Activated CD4-positive, alpha-beta T cell treated with anti-CD3 and anti-CD28 coated beads for 48 hours (primary cell): ENCODE data around the gene COLGALT1.
"Not testable (repeated sequence)": the region's sequence is repeated elsewhere in the genome, so short reads cannot be mapped to it uniquely, and the experiment has no call there.

Source experiments
- DNase-seq: peaks from one replicate; pipeline ENCODE4 v3.0.0-alpha.2; 2020

Gene COLGALT1

GRCh38 chr19:17562561-17562960 is 7.1 kb downstream of the COLGALT1 start:
- no peak for DNase-seq

- DNase-seq = no peak
Measured at GRCh38 chr19:17564781-17565180, 9.3 kb downstream of the COLGALT1 start.

GRCh38 chr19:17565611-17566010 is 10.2 kb downstream of the COLGALT1 start:
- no peak for DNase-seq

- DNase-seq = no peak
Measured at GRCh38 chr19:17567940-17568339, 12.5 kb downstream of the COLGALT1 start.

- DNase-seq = not testable (repeated sequence)
Measured at GRCh38 chr19:17570291-17570690, 14.8 kb downstream of the COLGALT1 start.

GRCh38 chr19:17570791-17571190 is 15.3 kb downstream of the COLGALT1 start:
- DNase-seq = no peak

GRCh38 chr19:17572638-17573037 is 17.2 kb downstream of the COLGALT1 start:
- no peak for DNase-seq

- DNase-seq = peak; percentile 41
Measured at GRCh38 chr19:17575871-17576757, 20.7 kb downstream of the COLGALT1 start.

- DNase-seq = peak; percentile 79
Measured at GRCh38 chr19:17576758-17577456, 21.5 kb downstream of the COLGALT1 start.

- DNase-seq = no peak
Measured at GRCh38 chr19:17577457-17578097, 22.1 kb downstream of the COLGALT1 start.

GRCh38 chr19:17579661-17580244 is 24.3 kb downstream of the COLGALT1 start:
- peak; percentile 53 for DNase-seq

GRCh38 chr19:17580470-17581144 is 25.2 kb downstream of the COLGALT1 start:
- no peak for DNase-seq

GRCh38 chr19:17581211-17581874 is 25.9 kb downstream of the COLGALT1 start:
- no peak for DNase-seq

- DNase-seq = no peak
Measured at GRCh38 chr19:17582613-17583012, 27.2 kb downstream of the COLGALT1 start.

- no peak for DNase-seq
Measured at GRCh38 chr19:17584132-17584531, 28.7 kb downstream of the COLGALT1 start.

GRCh38 chr19:17585395-17585794 is 29.9 kb downstream of the COLGALT1 start:
- not testable (repeated sequence) for DNase-seq

- no peak for DNase-seq
Measured at GRCh38 chr19:17590866-17591265, 35.4 kb downstream of the COLGALT1 start.

GRCh38 chr19:17594296-17594695 is 38.8 kb downstream of the COLGALT1 start:
- not testable (repeated sequence) for DNase-seq

GRCh38 chr19:17598063-17598462 is 42.6 kb downstream of the COLGALT1 start:
- DNase-seq = not testable (repeated sequence)

- DNase-seq = no peak
Measured at GRCh38 chr19:17598953-17599352, 43.5 kb downstream of the COLGALT1 start.

GRCh38 chr19:17599780-17600179 is 44.3 kb downstream of the COLGALT1 start:
- DNase-seq = no peak

- DNase-seq = no peak
Measured at GRCh38 chr19:17601683-17602082, 46.2 kb downstream of the COLGALT1 start.
